Fibroblast of skin of left quadriceps (primary cell): Measurements from ENCODE around the gene SAFB2.
A peak's percentile ranks its signal among the peaks of the same experiment; 100 is the strongest.

Source experiments
- DNase-seq, 2 experiments: peaks; one replicate each; pipeline ENCODE4 v3.0.0-alpha.2; 2013; ENCODE audit warnings: low read depth in 2 of 2

Gene SAFB2

DNA sequence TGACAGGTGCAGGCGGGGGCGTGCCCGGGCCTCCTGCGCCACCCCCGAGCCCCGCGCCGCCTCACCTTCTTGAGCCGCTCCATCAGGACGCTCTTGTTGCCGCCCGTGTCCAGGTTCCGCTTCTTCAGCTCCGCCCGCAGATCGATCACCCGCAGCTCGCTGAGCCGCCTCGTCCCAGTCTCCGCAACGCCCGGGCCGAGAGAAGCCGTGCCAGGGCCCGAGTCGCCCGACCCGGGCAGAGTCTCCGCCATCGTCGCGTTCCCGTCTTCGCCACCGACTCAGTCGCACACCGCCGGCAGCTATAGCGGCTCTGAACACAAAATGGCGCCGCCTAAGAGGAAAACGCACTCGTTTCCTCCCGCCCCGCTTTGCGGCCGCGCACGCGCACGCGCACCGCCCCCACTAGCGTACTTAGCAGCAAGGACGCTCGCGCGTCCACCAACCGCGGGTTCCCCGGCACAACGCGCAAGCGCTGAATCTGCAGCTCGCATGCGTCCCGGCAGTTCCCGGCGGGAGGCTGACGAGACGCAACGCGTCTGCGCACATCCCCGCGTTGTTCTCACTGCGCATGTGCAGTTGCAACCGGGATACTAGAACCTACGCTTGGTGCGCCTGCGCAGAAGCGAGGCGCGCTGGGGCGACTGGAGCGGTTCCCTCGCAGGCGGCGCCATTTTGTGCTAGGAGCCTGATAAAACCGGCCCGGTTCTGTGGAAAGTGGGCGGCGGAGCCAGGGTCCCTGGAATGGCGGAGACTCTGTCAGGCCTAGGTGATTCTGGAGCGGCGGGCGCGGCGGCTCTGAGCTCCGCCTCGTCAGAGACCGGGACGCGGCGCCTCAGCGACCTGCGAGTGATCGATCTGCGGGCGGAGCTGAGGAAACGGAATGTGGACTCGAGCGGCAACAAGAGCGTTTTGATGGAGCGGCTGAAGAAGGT is at the start of gene SAFB2, which contains the start of gene SAFB:
Gene SAFB2, minus strand, starts transcription at position 312 of the 932 bp plus-strand sequence. Its CDS starts 61 bp downstream, at position 251.
Gene SAFB, plus strand, starts transcription at position 619 of the 932 bp plus-strand sequence. Its CDS starts 123 bp downstream, at position 742.
- peak; percentile 99 for DNase-seq

DNA sequence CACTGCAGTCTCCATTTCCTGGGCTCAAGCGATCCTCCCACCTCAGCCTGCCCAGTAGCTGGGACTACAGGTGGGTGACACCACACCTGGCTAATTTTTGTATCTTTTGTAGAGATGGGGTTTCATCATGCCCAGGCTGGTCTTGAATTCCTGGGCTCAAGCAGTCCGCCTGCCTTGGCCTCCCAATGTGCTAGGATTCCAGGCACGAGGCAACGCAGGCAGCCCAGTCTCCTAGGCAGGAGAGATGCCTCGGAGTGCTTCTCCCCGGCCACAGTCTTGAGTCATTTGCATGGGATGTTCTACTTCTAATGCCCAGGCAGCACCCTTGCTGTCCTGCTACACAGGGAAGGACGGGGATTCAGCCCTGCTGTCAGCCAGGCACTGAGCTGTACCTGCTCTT is 49.0 kb upstream of the SAFB2 start:
- DNase-seq, result no peak

DNA sequence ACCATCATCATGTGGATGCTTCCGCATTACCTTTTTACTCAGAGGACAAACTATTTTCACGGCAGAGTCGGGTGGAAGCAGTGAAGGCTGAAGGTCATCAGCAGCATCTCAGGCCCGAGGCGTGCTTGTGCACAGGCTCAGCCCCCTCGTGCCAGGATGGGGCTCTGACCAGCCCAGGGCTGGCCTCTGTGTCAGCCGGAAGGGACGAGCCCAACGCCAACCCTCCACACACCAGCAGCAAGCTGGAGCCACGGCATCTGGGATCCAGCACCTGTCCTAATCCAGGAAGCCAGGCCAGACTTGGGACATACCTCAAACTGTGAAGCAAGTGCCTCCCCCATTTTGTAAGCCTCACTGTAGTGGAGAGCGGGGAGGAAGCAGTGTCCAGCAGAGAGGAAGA is 46.6 kb upstream of the SAFB2 start:
- no peak for DNase-seq

- no peak for DNase-seq
Measured at GRCh38 chr19:5667751-5668271, 45.2 kb upstream of the SAFB2 start.

DNA sequence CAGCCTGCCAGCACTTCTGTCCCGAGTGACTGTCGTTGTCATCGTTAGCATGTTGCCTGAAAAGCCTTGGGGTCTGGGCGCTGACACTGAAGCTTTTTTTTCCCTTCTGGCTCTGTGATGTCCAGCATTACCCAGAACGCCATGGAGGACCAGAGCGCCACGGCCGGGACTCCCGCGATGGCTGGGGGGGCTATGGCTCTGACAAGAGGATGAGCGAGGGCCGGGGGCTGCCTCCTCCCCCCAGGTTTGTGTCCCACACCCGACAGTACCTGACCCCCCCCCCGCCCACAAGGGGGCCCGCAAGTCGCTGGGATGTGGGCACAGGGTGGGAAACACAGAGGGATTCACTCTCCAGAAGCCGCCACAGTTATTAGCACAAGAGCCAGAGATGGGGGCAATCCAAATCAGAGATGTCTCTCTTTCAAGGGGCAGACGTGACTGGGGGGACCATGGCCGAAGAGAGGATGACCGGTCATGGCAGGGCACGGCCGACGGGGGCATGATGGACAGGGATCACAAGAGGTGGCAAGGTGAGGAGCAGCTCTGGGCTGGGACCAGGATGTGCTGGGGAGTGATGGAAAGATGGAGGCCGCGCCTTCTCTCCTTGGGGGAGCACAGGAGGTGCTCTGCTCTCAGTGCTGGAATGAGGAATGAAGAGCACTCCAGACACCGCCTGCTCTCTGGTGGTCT is 44.5 kb upstream of the SAFB2 start:
- no peak for DNase-seq

- no peak for DNase-seq
Measured at GRCh38 chr19:5665781-5666513, 43.4 kb upstream of the SAFB2 start.

DNA sequence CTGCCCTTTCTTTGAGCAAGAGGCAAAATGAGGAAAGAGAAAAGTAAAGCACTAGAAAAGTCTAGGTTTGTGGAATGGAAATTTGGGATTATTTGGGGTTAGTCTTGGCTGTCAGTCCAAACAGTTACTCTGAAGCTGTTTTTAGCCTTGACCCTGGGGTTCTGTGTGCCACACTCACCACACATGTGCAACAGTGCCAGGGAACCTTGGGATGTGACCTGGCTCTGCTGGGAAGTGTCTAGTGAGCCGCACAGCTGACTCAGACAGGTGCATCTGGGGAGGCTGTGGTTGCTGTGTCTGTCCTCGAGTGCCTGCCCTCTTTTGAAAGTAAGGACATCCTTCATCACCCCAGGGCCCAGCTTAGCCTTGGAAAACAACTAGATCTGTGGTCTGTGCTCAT is 41.9 kb upstream of the SAFB2 start:
- no peak for DNase-seq

- DNase-seq, result no peak
Measured at GRCh38 chr19:5663904-5664303, 41.3 kb upstream of the SAFB2 start.

GRCh38 chr19:5661483-5661882 is 38.9 kb upstream of the SAFB2 start:
- no peak for DNase-seq

GRCh38 chr19:5655412-5655811 is 32.8 kb upstream of the SAFB2 start:
- DNase-seq, result no peak

GRCh38 chr19:5654931-5655330 is 32.4 kb upstream of the SAFB2 start:
- DNase-seq, result no peak

DNA sequence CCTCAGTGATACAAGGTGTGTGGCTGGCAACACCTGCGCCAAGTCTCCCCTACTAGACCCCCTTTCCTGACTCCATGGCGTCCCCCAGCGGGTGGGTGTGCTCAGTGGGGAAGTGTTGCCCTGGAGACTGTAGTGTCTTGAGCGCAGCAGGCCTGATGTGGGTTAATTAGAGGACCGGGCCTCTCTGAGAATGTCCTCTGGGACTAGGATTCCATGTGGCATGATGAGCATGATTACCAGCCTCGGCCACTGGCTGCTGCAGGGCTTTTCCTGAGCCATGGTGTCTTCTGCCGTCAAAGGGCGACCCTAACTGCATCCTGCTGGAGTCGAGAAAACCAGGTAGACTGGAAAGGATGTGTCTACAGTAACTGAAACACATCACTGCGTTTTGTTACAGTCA is 29.7 kb upstream of the SAFB2 start:
- DNase-seq, result no peak

GRCh38 chr19:5651361-5651760 is 28.8 kb upstream of the SAFB2 start:
- DNase-seq, result no peak

DNA sequence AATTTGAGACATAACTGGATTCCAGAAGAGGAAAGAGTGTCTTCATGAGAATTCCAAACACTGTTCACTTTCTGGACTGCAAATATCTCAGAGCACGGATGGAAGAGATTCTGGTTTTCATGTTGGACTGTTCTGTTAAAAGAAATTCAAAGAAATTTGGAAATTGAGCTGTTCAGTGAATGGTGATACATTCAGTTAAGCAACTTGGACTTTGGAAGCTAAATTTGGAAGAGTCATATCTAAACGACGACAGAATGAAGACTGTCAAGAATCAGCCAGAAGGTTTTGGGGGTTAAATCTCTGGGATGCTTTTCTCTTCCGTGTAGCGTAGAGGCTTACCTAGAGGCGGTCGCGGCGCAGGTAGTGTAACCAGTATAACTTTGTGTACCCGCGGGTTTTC is 25.9 kb upstream of the SAFB2 start:
- DNase-seq, result no peak

- DNase-seq, result no peak
Measured at GRCh38 chr19:5646703-5647102, 24.1 kb upstream of the SAFB2 start.

GRCh38 chr19:5645409-5645808 is 22.8 kb upstream of the SAFB2 start:
- DNase-seq, result no peak

DNA sequence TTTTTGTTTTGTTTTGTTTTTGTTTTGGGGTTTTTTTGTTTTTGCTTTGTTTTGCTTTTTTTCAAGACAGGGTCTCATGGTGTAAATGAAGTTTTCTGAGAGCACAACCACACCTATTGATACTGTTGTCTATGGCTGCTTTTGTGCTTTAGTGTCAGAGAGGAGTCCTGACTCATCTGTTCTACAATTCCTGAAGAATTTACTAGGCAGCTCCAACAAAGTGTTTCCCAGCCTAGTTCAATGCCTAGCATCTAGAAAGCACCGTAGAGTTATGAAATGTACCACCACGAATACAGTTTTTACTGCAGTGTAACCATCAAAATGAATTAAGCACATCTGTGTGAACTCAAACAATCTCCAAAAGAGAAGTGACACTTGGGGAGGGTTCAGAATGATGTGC is 21.5 kb upstream of the SAFB2 start:
- DNase-seq, result no peak

- DNase-seq, result no peak
Measured at GRCh38 chr19:5643060-5643459, 20.5 kb upstream of the SAFB2 start.

DNA sequence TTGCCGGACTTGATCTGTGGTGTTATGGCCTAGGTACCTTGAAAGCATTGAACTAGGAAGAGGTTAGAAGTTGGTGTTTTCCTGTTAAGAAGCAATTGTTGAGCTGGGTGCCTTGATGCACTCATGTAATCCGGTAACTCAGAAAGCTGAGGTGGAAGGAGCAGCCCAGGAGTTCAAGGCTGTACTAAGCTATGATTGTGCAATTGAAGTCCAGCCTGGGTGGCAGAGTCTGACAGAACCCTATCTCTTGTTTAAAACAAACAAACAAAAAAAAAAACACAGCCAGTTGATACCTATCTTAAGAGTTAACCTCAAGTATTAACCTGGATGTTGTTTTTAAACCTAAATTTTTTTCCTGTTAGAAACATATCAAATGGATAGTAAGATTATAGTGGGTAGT is 19.6 kb upstream of the SAFB2 start:
- DNase-seq, result no peak

- no peak for DNase-seq
Measured at GRCh38 chr19:5641171-5641570, 18.6 kb upstream of the SAFB2 start.

GRCh38 chr19:5637971-5638370 is 15.4 kb upstream of the SAFB2 start:
- DNase-seq, result no peak

DNA sequence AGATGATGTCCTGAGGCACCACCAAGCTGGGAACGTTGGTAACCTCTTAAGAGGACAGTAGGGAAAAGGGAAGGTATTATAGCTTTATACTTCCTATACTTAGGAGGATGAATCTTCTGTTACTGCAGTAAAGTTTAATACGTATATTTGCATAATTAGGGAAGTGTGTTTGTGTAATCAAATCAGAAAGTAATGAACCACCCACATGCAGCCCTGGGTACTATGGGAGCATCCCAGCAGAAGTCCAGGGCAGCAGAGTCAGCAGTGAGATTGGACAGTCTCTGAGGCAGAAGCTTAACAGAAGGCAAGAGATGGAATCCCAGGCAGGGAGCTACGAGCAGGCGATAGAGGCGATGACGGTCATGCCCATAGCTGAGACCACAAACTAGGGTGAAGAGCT is 12.9 kb upstream of the SAFB2 start:
- no peak for DNase-seq
